Measurements from ENCODE around the gene STARD9.

The STARD9 gene

DNA sequence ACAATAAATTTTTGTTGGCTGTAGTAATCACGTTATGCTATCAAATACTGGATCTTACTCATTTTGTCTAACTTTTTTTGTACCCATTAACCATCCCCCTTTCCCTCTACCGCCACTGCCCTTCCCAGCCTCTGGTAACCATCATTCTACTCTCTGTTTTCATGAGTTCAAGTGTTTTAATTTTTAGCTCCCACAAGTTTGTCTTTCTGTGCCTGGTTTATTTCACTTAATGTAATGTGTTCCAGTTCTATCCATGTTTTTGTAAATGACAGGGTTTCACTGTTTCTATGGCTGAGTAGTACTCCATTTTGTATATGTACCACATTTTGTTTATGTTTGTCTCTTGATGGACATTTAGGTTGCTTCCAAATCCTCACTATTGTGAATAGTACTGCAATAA lies 52.1 kb downstream of the STARD9 start:
- DNase-seq (ENCODE audit: low read depth), result no peak
- TF ChIP-seq CTCF (IDR thresholded peaks at IDR 0.05; ENCODE audit: insufficient read depth, low read depth, low read length, missing control alignments), result no peak
- H3K4me3 ChIP-seq (ENCODE audit: low read depth, low read length), result no peak overlapping the region

GRCh38 chr15:42628761-42629160 lies 53.4 kb downstream of the STARD9 start:
- no peak for TF ChIP-seq CTCF (IDR thresholded peaks at IDR 0.05; ENCODE audit: insufficient read depth, low read depth, low read length, missing control alignments)
- DNase-seq (ENCODE audit: low read depth), result no peak
- H3K4me3 ChIP-seq (ENCODE audit: low read depth, low read length), result no peak overlapping the region

DNA sequence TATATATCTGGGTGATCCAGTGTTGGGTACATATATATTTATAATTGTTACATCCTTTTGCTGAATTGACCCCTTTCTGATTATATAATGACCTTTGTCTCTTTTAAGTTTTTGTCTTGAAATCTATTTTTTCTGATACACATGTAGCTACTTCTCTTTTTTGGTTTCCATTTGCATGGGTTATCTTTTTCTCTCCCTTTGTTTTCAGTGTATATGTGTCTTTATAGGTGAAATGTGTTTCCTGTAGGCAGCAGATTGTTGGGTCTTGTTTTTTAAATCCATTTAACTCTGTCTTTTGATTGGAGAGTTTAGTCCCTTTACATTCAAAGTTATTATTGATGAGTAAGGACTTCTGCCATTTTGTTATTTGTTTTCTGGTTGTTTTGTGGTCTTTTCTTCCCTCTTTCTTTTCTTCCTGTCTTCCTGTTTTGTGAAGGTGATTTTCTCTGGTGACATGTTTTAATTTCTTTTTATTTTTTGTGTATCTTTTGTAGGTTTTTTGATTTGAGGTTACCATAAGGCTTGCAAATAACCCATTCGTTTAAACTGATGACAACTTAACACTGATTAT lies 56.8 kb downstream of the STARD9 start:
- TF ChIP-seq CTCF (IDR thresholded peaks at IDR 0.05; ENCODE audit: insufficient read depth, low read depth, low read length, missing control alignments), result no peak
- DNase-seq (ENCODE audit: low read depth), result peak; percentile 3
- H3K4me3 ChIP-seq (ENCODE audit: low read depth, low read length), result no peak overlapping the region

GRCh38 chr15:42640109-42640508 lies 64.7 kb downstream of the STARD9 start:
- TF ChIP-seq CTCF (IDR thresholded peaks at IDR 0.05; ENCODE audit: insufficient read depth, low read depth, low read length, missing control alignments), result no peak
- H3K4me3 ChIP-seq (ENCODE audit: low read depth, low read length), result no peak overlapping the region
- DNase-seq (ENCODE audit: low read depth), result no peak

- TF ChIP-seq CTCF (IDR thresholded peaks at IDR 0.05; ENCODE audit: insufficient read depth, low read depth, low read length, missing control alignments), result peak; percentile 76
- H3K4me3 ChIP-seq (ENCODE audit: low read depth, low read length), result no peak overlapping the region
- DNase-seq (ENCODE audit: low read depth), result peak; percentile 87
These were observed 75.0 kb downstream of the STARD9 start for GRCh38 chr15:42650208-42651066.

- no peak for DNase-seq (ENCODE audit: low read depth)
- no peak overlapping the region for H3K4me3 ChIP-seq (ENCODE audit: low read depth, low read length)
- no peak for TF ChIP-seq CTCF (IDR thresholded peaks at IDR 0.05; ENCODE audit: insufficient read depth, low read depth, low read length, missing control alignments)
These were observed 90.4 kb downstream of the STARD9 start for GRCh38 chr15:42665827-42666226.
